ENCODE data around the gene FOXP1.

The FOXP1 gene

DNA sequence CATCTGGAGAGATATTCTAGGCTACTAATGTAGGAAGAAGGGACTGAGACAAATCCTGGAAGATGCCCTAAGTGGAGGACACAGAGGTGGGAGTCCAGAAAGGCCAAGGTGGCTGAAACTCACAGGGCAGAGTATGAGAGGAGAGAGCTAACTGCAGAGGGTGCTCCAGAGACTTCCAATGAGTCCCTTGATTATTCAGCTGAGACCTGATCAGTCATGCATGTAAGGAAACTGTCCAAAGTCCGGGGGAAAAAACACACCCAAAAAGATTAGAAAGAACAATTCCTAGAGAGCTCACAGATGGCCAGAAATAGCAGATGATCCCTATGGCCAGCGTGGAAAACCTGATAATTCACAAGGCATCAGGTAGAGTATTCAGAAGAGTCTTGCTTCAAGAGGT, 18.7 kb upstream of the FOXP1 start:
- in situ Hi-C loops (cut with MboI; ENCODE audit: low pct_unique_long_range_greater_than_20kb, low sequenced_read_pairs, unreplicated experiment), result no loop called here
- TF ChIP-seq, protein P1, sequence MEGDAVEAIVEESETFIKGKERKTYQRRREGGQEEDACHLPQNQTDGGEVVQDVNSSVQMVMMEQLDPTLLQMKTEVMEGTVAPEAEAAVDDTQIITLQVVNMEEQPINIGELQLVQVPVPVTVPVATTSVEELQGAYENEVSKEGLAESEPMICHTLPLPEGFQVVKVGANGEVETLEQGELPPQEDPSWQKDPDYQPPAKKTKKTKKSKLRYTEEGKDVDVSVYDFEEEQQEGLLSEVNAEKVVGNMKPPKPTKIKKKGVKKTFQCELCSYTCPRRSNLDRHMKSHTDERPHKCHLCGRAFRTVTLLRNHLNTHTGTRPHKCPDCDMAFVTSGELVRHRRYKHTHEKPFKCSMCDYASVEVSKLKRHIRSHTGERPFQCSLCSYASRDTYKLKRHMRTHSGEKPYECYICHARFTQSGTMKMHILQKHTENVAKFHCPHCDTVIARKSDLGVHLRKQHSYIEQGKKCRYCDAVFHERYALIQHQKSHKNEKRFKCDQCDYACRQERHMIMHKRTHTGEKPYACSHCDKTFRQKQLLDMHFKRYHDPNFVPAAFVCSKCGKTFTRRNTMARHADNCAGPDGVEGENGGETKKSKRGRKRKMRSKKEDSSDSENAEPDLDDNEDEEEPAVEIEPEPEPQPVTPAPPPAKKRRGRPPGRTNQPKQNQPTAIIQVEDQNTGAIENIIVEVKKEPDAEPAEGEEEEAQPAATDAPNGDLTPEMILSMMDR (IDR thresholded peaks at IDR 0.05; ENCODE audit: extremely low read depth, insufficient read depth, missing control alignments), result no peak
- no peak for DNase-seq (ENCODE audit: low spot score)

DNA sequence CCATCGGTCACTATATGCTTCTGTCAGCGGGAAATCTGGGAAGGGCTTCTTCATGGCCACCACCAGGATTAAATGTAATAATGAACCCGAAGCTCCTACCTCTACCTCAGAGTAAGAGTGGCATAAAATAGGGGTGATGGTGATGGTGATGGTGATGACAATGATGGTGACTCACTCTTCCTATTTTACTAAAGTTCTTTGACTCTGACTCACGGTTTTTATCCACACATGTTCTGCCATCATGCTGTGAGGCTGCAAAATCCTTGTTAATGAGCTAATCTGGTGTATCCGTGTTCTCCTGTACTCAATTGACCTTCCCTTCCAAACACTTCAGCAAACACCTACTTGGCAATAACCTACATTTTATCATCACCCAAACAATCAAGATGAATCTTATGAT, 18.3 kb upstream of the FOXP1 start:
- DNase-seq (ENCODE audit: low spot score), result no peak
- TF ChIP-seq, protein P1 (IDR thresholded peaks at IDR 0.05; ENCODE audit: extremely low read depth, insufficient read depth, missing control alignments), result no peak
- in situ Hi-C loops (cut with MboI; ENCODE audit: low pct_unique_long_range_greater_than_20kb, low sequenced_read_pairs, unreplicated experiment), result no loop called here

DNA sequence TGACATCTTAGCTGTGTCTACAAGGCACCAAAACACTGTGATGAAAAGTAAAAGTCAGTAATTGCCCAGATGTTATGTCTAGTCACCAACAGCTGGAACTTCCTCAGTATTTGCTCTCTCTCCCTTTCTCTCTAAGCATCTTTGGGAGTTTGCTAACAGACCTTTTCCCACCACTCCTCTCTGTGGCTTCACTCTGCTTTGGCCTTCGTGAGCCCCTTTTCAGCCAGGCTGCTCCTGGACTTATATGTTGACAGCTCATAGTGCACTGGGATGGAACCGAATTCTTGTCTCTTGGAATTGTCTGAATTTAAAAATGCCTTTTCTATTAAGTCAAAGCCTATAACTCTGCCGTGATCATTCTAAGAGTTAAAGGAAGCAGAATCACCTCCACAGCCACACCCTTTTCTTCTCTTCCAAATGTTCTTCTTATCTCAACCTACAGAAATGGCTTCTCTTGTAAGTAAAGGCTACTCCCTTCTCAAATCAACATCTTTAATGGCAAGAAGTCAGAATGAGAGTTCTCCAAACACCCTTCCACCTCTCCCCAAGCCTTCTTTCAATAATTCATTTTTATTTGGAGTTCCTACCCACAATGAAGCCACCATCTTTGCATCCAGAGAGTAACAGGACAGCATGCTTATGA, 17.2 kb upstream of the FOXP1 start:
- DNase-seq (ENCODE audit: low spot score), result no peak
- TF ChIP-seq, protein P1 (IDR thresholded peaks at IDR 0.05; ENCODE audit: extremely low read depth, insufficient read depth, missing control alignments), result no peak
- in situ Hi-C loops (cut with MboI; ENCODE audit: low pct_unique_long_range_greater_than_20kb, low sequenced_read_pairs, unreplicated experiment), result no loop called here

DNA sequence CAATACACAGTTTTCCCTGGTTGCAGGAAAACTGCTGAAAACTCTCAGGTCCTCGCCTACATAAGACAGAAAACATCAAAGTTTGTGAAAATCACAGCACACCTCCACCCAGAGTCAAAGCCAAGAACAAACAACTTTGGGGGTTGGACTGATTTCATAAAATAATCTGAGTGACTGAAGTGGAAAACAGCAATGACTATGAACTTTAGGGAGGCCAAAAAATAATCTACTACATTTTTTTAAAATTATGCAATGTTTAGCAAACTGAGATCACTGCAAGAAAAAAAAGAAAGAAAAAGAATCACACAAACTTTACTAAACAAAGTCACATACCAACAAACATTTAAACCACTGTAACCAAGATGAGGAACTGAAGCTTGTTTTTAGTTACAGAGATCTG, 15.9 kb upstream of the FOXP1 start:
- no peak for DNase-seq (ENCODE audit: low spot score)
- in situ Hi-C loops (cut with MboI; ENCODE audit: low pct_unique_long_range_greater_than_20kb, low sequenced_read_pairs, unreplicated experiment), result loop anchor here (25.0 kb wide), 1 partner anchor 587 kb away; no protein-coding TSS in a partner anchor

DNA sequence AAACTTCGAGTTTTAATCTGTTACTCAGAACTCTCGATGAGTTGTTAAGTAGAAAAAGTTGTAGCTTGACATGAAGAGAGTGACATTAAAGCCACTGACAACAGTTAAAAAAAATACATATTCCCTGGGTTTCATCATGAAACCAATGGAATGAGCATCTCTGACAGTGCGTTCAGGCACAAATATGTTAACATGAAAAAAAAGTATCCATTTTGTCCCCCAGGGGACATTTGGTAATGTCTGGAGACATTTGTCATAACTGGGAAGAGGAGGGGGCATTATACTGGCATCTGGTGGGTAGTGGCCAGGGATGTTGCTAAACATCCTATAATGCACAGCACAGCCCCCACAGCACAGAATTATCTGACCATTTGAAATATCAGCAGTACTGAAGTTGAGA, 14.8 kb upstream of the FOXP1 start:
- in situ Hi-C loops (cut with MboI; ENCODE audit: low pct_unique_long_range_greater_than_20kb, low sequenced_read_pairs, unreplicated experiment), result loop anchor here (25.0 kb wide), 1 partner anchor 586 kb away; no protein-coding TSS in a partner anchor
- DNase-seq (ENCODE audit: low spot score), result no peak
- TF ChIP-seq, protein P1 (IDR thresholded peaks at IDR 0.05; ENCODE audit: extremely low read depth, insufficient read depth, missing control alignments), result no peak

More for the DNA sequence above, 15.9 kb upstream of the FOXP1 start:
- TF ChIP-seq, protein P1 (IDR thresholded peaks at IDR 0.05; ENCODE audit: extremely low read depth, insufficient read depth, missing control alignments), result no peak

DNA sequence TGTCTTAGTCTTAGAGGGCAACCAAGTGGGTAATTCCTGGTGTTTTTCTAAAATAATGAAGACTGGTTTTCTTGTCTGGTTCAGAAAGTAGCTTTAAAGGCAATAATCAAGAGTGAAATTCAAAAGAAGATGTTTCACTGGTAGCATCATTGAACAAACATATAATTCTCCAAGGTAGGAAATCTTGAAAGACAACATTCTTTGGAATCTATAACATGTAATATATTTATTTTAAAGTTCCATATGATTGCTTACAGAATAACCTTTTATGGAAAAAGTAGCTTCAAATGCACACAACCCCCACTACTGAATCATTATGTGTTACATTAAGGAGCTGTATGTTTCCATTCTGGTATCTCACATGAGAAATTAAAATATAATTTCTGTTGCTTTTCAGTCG, 13.8 kb upstream of the FOXP1 start:
- no peak for DNase-seq (ENCODE audit: low spot score)
- in situ Hi-C loops (cut with MboI; ENCODE audit: low pct_unique_long_range_greater_than_20kb, low sequenced_read_pairs, unreplicated experiment), result loop anchor here (25.0 kb wide), 1 partner anchor 585 kb away; no protein-coding TSS in a partner anchor
- TF ChIP-seq, protein P1 (IDR thresholded peaks at IDR 0.05; ENCODE audit: extremely low read depth, insufficient read depth, missing control alignments), result no peak

Measured in GM13977 (cell line).